MM.1S (cell line): ENCODE measurements around the gene DPP6.
"Not testable (repeated sequence)": the region's sequence is repeated elsewhere in the genome, so short reads cannot be mapped to it uniquely, and the experiment has no call there.

Experiments used
- EZH2 ChIP-seq: fragments of 300-600 bp; sonication (generic); optimal IDR thresholded peaks from 2 replicates; pipeline ENCODE3; 2017; ENCODE audit warnings: low read depth, mild to moderate bottlenecking, antibody characterized with exemption, low read length, mixed read lengths
- TF ChIP-seq, protein P1 (sequence below): fragments of 300-600 bp; sonication (generic); IDR thresholded peaks from 2 replicates; pipeline ENCODE4 v1.5.1; 2016; ENCODE audit warnings: antibody characterized with exemption, low read length, mixed read lengths

- TF ChIP-seq EZH2, result not testable (repeated sequence)
- TF ChIP-seq, protein P1, sequence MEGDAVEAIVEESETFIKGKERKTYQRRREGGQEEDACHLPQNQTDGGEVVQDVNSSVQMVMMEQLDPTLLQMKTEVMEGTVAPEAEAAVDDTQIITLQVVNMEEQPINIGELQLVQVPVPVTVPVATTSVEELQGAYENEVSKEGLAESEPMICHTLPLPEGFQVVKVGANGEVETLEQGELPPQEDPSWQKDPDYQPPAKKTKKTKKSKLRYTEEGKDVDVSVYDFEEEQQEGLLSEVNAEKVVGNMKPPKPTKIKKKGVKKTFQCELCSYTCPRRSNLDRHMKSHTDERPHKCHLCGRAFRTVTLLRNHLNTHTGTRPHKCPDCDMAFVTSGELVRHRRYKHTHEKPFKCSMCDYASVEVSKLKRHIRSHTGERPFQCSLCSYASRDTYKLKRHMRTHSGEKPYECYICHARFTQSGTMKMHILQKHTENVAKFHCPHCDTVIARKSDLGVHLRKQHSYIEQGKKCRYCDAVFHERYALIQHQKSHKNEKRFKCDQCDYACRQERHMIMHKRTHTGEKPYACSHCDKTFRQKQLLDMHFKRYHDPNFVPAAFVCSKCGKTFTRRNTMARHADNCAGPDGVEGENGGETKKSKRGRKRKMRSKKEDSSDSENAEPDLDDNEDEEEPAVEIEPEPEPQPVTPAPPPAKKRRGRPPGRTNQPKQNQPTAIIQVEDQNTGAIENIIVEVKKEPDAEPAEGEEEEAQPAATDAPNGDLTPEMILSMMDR, result not testable (repeated sequence)
Observed at GRCh38 chr7:154146707-154147038, 94.5 kb downstream of the DPP6 start.
